GM12801 (cell line): ENCODE measurements around the gene LCP1.

Source experiments
- TF ChIP-seq, protein P1 (sequence below): IDR thresholded peaks from one replicate; pipeline ENCODE4 v1.5.1; 2011; ENCODE audit warnings: control low read depth; ENCODE audit not compliant: insufficient read length; ENCODE audit errors: extremely low read depth

LCP1 gene

DNA sequence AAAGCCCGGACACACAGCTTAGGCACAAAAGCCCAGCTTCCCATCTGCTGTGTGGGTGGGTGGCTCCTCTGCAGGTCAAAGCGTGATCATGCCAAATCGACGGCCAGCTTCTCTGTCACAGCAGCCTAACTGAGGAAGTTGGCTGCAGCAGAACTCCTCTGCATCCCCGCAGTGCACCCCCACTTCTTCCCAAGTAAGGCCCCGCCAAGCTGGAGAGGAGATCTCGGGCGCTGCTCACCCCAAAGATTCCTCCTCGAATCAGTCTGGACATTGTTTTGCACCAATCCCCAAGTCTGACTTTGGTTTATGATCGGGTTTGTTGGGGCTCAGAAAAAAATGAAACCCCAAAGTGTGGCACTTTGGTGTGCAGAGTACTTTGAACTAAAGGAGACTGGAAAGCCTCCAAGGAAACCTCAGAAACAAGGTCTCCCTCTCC lies 57.4 kb downstream of the LCP1 start:
- TF ChIP-seq, protein P1, sequence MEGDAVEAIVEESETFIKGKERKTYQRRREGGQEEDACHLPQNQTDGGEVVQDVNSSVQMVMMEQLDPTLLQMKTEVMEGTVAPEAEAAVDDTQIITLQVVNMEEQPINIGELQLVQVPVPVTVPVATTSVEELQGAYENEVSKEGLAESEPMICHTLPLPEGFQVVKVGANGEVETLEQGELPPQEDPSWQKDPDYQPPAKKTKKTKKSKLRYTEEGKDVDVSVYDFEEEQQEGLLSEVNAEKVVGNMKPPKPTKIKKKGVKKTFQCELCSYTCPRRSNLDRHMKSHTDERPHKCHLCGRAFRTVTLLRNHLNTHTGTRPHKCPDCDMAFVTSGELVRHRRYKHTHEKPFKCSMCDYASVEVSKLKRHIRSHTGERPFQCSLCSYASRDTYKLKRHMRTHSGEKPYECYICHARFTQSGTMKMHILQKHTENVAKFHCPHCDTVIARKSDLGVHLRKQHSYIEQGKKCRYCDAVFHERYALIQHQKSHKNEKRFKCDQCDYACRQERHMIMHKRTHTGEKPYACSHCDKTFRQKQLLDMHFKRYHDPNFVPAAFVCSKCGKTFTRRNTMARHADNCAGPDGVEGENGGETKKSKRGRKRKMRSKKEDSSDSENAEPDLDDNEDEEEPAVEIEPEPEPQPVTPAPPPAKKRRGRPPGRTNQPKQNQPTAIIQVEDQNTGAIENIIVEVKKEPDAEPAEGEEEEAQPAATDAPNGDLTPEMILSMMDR: no peak

DNA sequence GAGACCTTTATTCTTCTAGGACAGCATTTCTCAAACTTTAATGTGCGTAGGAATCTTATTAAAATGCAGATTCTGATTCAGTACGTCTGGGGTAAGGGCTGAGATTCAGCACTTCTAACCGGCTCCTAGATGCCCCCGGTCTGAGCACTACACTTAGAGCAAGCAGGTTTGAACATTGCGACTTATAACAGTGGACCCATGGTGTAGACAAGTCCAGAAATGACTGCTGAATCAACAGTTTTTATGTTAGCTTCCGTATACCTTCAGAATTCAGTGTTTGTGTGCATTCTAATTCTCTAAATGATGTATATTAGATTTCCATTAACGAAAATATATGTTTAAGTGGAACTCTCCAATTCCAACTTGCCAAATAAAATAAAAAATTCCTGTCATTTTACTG lies 59.7 kb downstream of the LCP1 start:
- TF ChIP-seq, protein P1: no peak

DNA sequence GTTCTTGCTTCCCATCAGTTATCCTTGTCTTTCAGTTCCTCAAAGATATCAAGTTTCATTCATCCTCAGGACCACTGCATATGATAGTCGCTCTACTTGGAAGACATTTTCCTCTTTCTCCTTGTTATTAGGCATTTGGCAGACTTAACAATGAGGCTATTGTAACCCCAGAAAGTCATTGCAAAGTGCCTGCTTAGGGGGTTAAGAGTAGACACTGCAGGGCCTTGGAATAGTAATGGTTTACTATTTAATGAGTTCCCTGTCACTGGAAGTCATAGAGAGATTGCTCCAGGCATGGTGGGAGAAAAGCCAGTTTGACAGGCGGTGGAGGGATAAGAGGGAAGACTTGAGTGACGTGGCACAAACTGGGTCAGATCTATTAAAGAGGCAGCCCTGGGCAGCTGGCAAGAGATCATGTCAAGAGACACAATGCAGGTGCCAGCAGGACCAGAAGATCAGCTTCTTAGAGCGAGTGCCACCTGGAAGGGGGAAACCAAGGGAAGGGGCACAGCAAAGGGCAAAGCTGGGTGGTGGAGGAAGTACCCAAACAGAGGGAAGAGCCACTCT lies 60.3 kb downstream of the LCP1 start:
- TF ChIP-seq, protein P1: no peak

DNA sequence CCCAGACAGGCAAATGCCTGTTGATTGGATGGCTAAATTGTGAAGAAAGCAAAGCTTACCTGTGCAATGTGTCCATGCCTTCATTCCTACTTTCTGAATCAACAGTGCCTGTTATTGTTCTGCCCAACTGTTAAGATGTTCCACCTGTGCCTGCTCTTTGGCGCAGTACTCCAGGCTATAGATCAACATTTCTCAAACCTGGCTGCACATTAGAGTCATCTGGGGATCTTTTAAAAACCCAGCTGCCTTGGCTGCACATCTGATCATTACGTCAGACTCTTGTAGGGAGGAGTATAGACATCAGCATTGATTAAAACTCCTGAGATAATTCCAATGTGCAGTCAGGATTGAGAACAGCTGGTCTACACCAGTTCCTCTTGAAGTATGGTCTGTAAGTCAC lies 60.9 kb downstream of the LCP1 start:
- TF ChIP-seq, protein P1: no peak

DNA sequence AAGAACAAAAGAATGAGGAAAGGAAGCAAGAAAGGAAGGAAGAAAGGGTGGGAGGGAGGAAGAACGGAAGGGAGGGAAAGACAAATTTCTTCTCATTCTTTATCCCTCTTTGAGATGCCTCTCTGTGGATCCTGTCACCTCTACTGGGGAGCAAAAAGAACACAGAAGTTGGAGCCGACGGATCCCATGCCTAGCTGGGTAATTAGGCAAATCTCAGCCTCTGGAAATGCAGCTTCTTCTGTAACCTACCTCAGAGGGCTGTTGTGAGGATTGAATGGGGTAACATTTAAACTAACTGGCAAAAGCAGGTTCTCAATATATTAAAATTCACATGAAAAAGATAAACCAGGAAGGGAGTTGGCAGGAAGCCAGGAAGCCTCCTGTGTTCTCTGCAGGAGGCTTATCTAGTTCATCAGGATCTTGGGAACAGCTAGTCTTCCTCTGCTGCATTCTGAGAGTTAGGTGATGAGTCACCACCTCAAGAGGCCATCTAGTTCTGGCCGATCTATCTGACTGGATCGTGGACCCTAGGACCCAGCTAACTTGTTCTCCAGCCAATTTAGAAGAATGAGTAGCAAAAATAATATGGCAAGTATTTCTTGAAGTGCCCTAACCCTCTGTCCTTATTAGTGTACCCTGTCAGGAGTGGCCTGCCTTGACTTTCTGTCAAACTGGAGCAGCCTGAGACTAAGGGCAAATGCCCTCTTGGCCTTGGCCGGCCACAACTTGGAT lies 61.9 kb downstream of the LCP1 start:
- TF ChIP-seq, protein P1: no peak

DNA sequence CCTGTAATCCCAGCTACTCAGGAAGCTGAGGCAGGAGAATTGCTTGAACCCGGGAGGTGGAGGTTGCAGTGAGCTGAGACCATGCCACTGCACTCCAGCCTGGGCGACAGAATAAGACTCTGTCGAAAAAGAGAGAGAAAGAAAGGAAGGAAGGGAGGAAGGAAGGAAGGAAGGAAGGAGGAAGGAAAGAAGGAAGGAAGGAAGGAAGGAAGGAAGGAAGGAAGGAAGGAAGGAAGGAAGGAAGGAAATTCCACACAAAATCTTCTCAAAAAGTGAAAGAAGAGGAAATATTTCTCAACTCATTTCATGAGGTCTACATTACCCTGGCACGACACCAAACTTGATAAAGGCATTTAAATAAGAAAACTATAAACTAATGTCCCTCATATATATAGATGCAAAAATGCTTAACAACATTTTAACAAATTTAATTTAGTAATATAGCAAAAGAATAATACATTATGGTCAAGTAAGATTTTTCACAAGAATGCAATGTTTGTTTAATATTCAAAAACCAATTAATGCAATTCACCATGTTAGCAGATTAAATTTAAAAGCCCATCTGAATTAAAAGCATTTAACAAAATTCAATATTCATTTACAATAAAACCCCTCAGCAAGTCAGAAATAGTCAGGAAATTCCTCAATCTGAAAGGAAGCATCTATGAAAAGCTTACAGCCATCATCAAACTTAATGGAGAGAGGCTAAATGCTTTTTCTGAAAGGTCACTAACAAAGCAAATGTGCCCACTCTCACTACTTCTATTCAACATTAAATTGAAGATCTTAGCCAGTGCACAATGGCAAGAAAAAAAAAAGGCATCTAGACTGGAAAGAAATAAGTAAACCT lies 65.1 kb downstream of the LCP1 start:
- TF ChIP-seq, protein P1: no peak

DNA sequence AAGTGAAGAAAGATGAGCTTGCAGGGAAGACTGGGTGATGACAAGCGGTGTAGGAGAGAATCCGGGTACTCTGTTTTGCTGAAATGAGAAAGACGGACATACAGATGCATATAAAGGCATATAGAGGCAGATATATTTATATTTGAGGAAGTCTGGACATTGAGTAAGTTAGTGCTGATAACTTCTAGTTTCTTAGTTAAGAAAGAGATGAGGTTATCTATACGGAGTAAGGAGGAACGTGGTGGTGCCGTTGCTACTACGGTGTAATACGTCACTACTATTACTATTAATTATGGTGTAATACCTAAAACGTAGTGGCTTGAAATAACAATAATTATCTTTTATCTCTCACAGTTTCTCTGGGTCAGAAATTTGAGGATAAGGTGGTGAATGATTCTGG lies 67.4 kb downstream of the LCP1 start:
- TF ChIP-seq, protein P1: no peak
